Suprapubic skin (tissue), 3 donors: ENCODE measurements around the gene KRT71.

Experiments
- CTCF ChIP-seq, 2 donors: fragments of 200-600 bp in 1 of 2; fragments of 450-650 bp in 1 of 2; sonication (generic) in 1 of 2; IDR thresholded peaks; one replicate each; pipeline ENCODE4 v1.5.1; 2016 to 2019; ENCODE audit warnings: antibody characterized with exemption in 2 of 2, mild to moderate bottlenecking in 1 of 2, moderate library complexity in 1 of 2
- EP300 ChIP-seq: sonication (generic); formaldehyde crosslinking; IDR thresholded peaks from one replicate; pipeline ENCODE4 v1.6.1; 2017; ENCODE audit warnings: antibody characterized with exemption
- POLR2A ChIP-seq, 2 donors: fragments of 450-650 bp; IDR thresholded peaks; one replicate each; pipeline ENCODE4 v1.6.1; 2017; ENCODE audit warnings: antibody characterized with exemption in 2 of 2, mild to moderate bottlenecking in 2 of 2, moderate library complexity in 2 of 2

DNA sequence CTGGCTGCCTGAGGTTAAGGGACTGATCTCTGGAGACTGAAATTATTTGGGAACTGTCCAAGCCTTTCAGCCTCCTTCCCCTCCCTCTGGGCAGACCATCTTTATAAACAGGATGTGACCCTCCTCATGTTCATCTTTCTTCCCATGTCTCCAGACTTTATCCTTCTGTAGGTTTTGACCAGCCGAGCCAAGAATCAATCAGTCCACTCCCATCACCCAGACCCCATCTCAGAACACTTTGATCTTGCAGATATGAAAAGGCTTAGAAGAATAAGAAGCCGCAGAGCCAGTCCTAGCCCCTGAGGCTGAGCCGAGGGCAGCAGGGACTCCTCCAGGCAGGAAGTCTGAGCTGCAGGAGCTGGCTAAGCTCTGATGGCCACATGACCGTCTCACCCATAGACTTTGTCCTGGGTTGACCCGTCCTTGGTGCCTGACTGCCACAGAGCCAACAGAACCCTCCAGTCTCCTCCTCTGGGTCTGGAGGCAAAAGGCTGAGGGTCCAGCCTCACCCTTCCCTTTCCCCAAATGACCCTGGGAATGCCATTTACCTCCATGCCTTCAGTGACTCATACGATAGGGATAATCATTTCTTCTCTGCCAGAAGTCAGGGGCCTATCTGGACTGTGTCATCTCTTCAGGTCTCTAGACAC, 1.6 kb downstream of the KRT71 start:
- TF ChIP-seq CTCF (IDR thresholded peaks at IDR 0.05) (no peak), POLR2A (IDR thresholded peaks at IDR 0.05) (no peak), EP300 (no peak)
